ENCODE measurements around the gene UBXN4.

DNA sequence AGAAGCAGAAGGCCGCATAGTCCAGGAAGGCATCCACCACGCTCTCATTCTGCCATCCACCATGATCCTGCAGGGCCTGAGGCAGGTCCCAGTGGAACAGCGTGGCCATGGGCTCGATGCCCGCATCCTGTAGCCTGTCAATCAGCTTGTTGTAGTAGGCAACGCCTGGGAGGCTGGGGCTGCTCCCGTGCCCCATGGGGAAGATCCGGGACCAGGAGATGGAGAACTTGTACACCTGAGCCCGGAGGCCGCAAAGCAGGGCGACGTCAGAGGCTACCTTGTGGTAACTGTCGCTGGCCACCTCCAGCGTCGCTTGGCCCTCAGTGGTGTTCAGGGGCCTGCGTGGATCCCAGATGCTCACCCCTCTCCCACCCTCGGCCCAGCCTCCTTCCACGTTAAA is 75.8 kb downstream of the UBXN4 start:
- TF ChIP-seq, protein P1, sequence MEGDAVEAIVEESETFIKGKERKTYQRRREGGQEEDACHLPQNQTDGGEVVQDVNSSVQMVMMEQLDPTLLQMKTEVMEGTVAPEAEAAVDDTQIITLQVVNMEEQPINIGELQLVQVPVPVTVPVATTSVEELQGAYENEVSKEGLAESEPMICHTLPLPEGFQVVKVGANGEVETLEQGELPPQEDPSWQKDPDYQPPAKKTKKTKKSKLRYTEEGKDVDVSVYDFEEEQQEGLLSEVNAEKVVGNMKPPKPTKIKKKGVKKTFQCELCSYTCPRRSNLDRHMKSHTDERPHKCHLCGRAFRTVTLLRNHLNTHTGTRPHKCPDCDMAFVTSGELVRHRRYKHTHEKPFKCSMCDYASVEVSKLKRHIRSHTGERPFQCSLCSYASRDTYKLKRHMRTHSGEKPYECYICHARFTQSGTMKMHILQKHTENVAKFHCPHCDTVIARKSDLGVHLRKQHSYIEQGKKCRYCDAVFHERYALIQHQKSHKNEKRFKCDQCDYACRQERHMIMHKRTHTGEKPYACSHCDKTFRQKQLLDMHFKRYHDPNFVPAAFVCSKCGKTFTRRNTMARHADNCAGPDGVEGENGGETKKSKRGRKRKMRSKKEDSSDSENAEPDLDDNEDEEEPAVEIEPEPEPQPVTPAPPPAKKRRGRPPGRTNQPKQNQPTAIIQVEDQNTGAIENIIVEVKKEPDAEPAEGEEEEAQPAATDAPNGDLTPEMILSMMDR (conservative IDR thresholded peaks at IDR 0.05; ENCODE audit: low read length), result no peak
- TF ChIP-seq EZH2phosphoT487 (IDR thresholded peaks at IDR 0.05; ENCODE audit: borderline replicate concordance, low read depth, low read length), result no peak

All from OCI-LY7 (cell line).